GM23338 (cell line): ENCODE data around the gene ZNF280D. TPM values are rescaled to one million over a fixed set of nuclear protein-coding genes. Genes with fewer than 3 reads are reported as not detected.

Experiments used
- CTCF ChIP-seq, 2 experiments: fragments of 200-600 bp in 1 of 2; sonication (generic) in 1 of 2; conservative IDR thresholded peaks; 2 replicates each; pipeline versions ENCODE4 v1.5.1 to v1.6.1; 2016 to 2017; ENCODE audit warnings: antibody characterized with exemption in 2 of 2, low read depth in 2 of 2, mild to moderate bottlenecking in 2 of 2, moderate library complexity in 1 of 2
- ETS1 ChIP-seq: IDR thresholded peaks from 2 replicates; pipeline ENCODE4 v1.6.1; 2016; ENCODE audit warnings: antibody characterized with exemption
- EZH2 ChIP-seq: fragments of 200-600 bp; sonication (generic); IDR thresholded peaks from one replicate; pipeline ENCODE4 v1.8.0; 2017; ENCODE audit warnings: antibody characterized with exemption, mild to moderate bottlenecking, low read depth; ENCODE audit not compliant: unreplicated experiment
- EZH2phosphoT487 ChIP-seq: fragments of 200-600 bp; sonication (generic); IDR thresholded peaks from one replicate; pipeline ENCODE4 v1.8.1; 2018; ENCODE audit warnings: antibody characterized with exemption; ENCODE audit not compliant: unreplicated experiment
- NANOG ChIP-seq: IDR thresholded peaks from 2 replicates; pipeline ENCODE4 v1.6.1; 2016; ENCODE audit warnings: antibody characterized with exemption, borderline replicate concordance
- POLR2AphosphoS5 ChIP-seq: IDR thresholded peaks from 2 replicates; pipeline ENCODE4 v1.6.1; 2016; ENCODE audit warnings: antibody characterized with exemption, low read depth
- ZNF114 ChIP-seq: fragments of 250-450 bp; sonication (Bioruptor Pico); IDR thresholded peaks from 2 replicates; pipeline ENCODE4 v1.5.0; 2020; ENCODE audit warnings: mild to moderate bottlenecking, moderate library complexity
- ZNF331 ChIP-seq: fragments of 250-450 bp; sonication (Bioruptor Pico); IDR thresholded peaks from 2 replicates; pipeline ENCODE4 v1.5.0; 2020; ENCODE audit warnings: low read depth, mild to moderate bottlenecking, moderate library complexity
- ZNF462 ChIP-seq: fragments of 250-450 bp; sonication (Bioruptor Pico); IDR thresholded peaks from 2 replicates; pipeline ENCODE4 v1.5.0; 2020; ENCODE audit warnings: mild to moderate bottlenecking, moderate library complexity
- polyA plus RNA-seq: library from polyadenylated mRNA; unstranded; fragments of >200 nt; fragmentation: Nextera tagmentation; extraction: Ambion mirVana; gene quantifications from 2 replicates; pipeline ENCODE4 v1.2.1, GENCODE V29; 2016
- total RNA-seq: library from RNA; depleted of rRNA; stranded (reverse); fragments of >200 nt; shearing (Covaris generic); gene quantifications from 2 replicates; pipeline ENCODE4 v1.2.3, GENCODE V29; 2014

ZNF280D gene
- total and polyA plus RNA-seq, 2 experiments from 2014 or later = 23.3 to 32.5 TPM

GRCh38 chr15:56763141-56763895 is 30.0 kb upstream of the ZNF280D start (continued):
- no peak for TF ChIP-seq ZNF462
- TF ChIP-seq NANOG = no peak
- no peak for TF ChIP-seq POLR2AphosphoS5
- TF ChIP-seq EZH2 = no peak
- TF ChIP-seq ZNF331 (CRISPR knock-in tag) = no peak
- TF ChIP-seq ETS1 = no peak
- TF ChIP-seq ZNF114 (CRISPR knock-in tag) = no peak
- TF ChIP-seq CTCF (conservative IDR thresholded peaks at IDR 0.05; ENCODE audit: low read depth in 2 of 2) = no peak
- TF ChIP-seq EZH2phosphoT487 = no peak
